Heart left ventricle (tissue), 13 donors: ENCODE data around the gene KRTAP24-1.

Source experiments
- POLR2A ChIP-seq, 2 donors: fragments of 450-650 bp; IDR thresholded peaks; one replicate each; pipeline ENCODE4 v1.6.1; 2017; ENCODE audit warnings: antibody characterized with exemption in 2 of 2, mild to moderate bottlenecking in 2 of 2, moderate library complexity in 2 of 2
- TF ChIP-seq, protein P1 (sequence below), 12 donors: fragments of 200-600 bp; sonication (generic) in 4 of 12; IDR thresholded peaks; one replicate each; pipeline versions ENCODE4 v1.5.0 to v1.8.0; 2018 to 2022; ENCODE audit warnings: antibody characterized with exemption in 12 of 12, mild to moderate bottlenecking in 5 of 12
- donor health status: ischemic (EF 13 %, LVEDD 7.1; RV severe dilation, severe dysfunction).
- donor health status: DM: no; HTN: yes; CAD: no.
- donor health status: DM: no; HTN: no; CAD: no.
- donor health status: ischemic (EF 25% LVEDD 6.9; RV normal size, moderate dysfunction).
- donor health status: ischemic (EF 25% LVEDD 5.7; RV mildly dilated, moderate dysfunction).
- donor health status: ischemic (EF 35%, LVEDD 5.7; RV mildly dilated, moderate dysfunction).
- donor health status: nonischemic (EF 11% LVEDD 7.7; RV severe dilation, severe dysfunction).
- donor health status: DM: yes; HTN: yes; CAD: no.
- donor health status: PGD.
- donor health status: ischemic (EF 29% LVEDD 5.4; RV normal size, mild dysfunction).
- donor health status: nonischemic (EF 23%, LVEDD 6.1; RV moderate dilation, normal function).

DNA sequence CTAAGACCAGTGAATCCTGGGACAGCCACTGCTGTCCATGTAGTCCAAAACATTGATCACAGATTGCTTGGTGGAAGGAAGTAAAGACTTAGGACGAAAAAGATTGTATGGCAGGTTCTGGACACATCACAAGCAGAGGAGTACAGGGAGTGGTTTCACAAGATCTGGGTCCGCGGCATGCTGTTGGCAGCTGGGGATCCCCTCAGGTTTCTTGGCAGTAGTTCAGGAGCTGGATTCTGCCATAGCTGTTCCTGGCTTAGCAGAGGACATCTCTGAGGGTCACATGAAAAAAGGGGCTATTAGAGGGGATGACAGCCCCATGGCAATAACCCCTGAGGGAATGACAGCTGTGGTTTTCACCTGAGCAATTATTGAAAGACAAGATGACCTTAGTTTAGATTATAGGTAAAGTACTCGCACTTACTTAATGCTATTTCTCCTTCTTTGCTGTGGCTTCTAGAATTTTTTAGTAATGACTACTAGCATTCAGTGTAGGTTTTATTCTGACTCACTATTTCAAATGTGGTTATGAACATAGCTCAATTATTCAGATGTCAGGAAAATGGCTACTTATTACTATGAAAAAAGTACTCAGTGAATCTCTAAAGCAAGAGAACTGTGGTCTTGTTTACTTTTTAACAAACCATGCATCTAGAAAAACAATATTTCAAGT is 46.6 kb upstream of the KRTAP24-1 start:
- TF ChIP-seq, protein P1, sequence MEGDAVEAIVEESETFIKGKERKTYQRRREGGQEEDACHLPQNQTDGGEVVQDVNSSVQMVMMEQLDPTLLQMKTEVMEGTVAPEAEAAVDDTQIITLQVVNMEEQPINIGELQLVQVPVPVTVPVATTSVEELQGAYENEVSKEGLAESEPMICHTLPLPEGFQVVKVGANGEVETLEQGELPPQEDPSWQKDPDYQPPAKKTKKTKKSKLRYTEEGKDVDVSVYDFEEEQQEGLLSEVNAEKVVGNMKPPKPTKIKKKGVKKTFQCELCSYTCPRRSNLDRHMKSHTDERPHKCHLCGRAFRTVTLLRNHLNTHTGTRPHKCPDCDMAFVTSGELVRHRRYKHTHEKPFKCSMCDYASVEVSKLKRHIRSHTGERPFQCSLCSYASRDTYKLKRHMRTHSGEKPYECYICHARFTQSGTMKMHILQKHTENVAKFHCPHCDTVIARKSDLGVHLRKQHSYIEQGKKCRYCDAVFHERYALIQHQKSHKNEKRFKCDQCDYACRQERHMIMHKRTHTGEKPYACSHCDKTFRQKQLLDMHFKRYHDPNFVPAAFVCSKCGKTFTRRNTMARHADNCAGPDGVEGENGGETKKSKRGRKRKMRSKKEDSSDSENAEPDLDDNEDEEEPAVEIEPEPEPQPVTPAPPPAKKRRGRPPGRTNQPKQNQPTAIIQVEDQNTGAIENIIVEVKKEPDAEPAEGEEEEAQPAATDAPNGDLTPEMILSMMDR (IDR thresholded peaks at IDR 0.05): no peak
- no peak for TF ChIP-seq POLR2A (IDR thresholded peaks at IDR 0.05)
